Embryonic facial prominence (tissue), 1 donor: ENCODE results near the gene SLC51B.
"Not testable (repeated sequence)": the region's sequence is repeated elsewhere in the genome, so short reads cannot be mapped to it uniquely, and the experiment has no call there.

Experiments used
- DNase-seq: peaks from one replicate; pipeline ENCODE4 v3.0.0-alpha.2; 2016; ENCODE audit errors: extremely low spot score

Gene SLC51B

GRCh38 chr15:65041787-65042186, 3.4 kb upstream of the SLC51B start:
- no peak for DNase-seq

DNA sequence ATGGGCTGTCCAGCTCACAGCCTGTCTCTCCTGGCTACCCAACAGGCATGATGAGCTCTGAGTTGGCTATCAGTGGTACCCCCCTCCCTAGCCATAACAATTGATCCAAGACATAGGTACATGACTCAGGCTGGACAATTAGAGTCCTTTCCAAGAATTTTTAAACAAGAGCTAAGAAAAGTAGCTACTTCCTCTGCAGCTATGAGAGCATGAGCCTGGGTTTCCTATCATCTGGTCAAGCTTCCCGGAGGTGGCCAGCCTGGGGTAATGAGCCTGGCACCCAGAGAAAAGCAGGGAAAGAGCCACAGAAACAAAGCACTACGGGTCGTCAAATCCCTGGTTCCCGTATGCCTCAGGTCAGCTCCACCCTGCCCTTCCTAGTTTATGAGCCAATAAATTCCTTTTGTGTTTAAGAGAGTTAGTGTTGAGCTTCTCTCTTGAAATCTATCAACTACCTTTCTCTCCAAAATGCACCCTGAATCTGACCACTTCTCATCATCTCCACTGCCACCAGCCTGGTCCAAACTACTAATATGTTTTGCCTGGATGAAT, 2.3 kb upstream of the SLC51B start:
- DNase-seq: no peak

- DNase-seq: not testable (repeated sequence)
These were observed 969 bp upstream of the SLC51B start for GRCh38 chr15:65044218-65044617.

DNA sequence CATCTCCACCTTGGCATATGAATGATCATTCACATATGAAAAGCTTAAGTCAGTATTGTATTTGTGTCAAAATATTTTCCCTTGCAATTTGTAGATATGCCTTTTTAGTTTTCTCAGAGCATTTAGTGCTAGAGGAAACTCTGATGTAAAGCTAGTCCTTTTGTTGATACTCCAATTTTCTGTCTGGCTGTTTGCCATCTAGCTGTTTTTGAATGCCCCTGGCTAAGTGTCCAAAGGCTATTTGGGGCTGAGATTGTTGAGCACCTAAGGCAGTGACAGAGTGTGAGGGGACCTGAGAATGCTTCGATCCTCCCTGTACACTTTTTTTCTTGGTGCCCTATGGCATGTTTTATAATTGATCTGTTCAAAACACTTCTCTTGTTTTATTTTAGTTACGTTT, 3.1 kb downstream of the SLC51B start:
- DNase-seq: no peak

- DNase-seq: peak; percentile 68
These were observed 4.2 kb downstream of the SLC51B start for GRCh38 chr15:65049418-65049840.

DNA sequence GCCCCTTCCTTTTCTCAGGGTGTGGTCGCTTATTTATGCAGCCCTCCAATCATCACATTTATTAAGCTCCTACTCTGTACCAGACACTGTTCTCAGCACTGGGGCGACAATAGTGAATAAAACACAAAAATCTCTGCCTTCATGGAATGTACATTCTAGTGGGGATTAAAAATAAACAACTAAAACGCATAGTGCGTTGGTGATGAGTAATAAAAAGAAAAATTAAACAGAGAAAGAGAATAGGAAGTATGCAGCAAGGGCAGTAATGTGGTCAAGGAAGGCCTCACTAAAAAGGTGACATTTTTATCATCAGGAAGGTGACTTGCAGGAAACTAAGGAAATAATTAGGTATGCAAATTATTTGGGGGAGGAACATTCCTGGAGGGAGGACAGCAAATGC, 5.1 kb downstream of the SLC51B start:
- no peak for DNase-seq

DNA sequence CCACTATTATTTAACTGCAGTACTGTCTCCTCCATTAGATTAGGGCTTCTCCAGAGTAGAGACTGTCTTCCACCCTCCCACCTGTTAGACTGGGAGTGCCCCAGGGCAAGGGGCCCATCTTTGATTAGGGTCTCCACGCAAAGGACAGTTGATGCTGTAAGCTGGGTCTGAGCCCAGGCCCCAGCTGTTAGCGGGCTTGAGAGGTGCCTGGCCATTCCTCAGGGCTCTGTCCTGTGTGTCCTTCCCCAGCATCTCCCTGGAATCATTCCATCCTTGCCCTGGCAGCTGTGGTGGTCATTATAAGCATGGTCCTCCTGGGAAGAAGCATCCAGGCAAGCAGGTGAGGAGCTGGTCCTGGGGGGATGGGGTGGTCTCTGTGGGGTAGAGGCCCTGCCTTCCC, 6.1 kb downstream of the SLC51B start:
- DNase-seq: no peak

DNA sequence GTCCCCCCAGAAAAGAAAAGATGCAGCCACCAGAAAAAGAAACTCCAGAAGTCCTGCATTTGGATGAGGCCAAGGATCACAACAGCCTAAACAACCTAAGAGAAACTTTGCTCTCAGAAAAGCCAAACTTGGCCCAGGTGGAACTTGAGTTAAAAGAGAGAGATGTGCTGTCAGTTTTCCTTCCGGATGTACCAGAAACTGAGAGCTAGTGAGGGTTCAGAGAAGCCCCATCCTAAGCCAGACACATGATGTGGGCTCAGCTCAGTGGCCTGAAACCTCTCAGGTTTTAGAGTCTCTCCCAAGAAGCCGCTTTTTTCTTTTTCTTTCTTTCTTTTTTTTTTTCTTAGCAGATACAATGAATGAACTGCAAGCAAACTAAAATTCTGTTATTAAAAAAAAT, 7.8 kb downstream of the SLC51B start:
- DNase-seq: no peak

DNA sequence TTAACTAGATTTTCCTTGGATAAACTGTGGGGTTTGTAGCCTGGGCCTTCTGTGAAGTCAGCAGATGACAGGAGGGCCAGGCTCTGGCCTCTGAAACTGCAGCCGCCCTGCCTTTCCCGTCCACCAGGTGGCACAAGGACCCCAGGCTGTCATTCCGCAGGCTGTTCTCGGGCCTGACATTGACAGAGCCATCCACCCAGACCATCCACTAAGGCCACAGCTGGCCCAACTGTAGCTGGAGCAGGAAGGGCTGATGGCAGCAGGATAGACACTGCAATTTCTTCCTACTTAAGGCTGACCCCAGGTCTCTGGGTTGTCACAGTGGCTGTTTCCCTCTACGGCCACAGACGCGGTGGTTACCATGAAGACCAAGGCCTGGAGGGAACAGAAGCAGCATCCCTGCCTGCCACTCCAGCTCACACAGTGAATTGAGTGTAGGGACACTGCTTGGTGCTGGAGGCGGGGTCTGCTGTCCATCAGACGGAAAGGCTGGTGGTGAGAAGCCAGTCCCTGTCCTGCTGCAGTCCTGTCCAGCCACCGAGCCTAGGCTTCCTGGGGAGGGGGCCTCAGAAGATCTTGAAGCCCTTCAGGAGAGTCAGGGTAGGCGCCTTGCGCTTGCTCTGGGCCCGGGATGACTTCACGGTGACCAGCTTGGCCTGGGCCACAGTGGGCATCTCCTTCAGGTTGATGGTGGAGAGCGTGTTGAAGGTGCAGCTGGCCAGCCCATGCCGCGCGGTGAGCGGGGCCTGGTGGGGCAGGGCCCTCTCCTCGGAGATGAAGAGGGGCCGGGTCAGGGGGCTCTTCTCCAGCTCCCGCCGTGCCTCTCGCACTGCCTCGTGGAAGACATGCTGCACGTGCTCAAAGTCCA, 9.4 kb downstream of the SLC51B start:
- DNase-seq: no peak

GRCh38 chr15:65055201-65055870, 10.1 kb downstream of the SLC51B start:
- no peak for DNase-seq

DNA sequence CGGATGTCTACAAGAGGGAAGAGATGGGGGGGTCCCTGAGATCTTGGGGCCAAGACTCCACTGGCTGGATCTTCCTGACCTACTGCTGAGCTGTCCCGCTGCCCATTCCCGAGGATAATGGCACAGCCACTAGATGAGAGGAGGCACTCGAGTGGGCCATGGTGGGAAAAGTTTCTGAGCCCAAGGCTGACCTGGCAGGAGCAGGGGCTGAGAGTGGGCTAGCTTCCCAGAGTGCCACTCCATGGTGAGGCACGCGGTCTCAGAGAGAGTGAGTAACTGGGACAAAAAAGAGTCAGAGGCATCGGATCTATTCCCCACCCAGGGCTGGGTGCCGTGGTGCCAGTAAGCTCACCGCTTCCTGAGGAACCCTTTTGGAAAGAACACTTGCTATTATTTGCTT, 10.9 kb downstream of the SLC51B start:
- DNase-seq: no peak

DNA sequence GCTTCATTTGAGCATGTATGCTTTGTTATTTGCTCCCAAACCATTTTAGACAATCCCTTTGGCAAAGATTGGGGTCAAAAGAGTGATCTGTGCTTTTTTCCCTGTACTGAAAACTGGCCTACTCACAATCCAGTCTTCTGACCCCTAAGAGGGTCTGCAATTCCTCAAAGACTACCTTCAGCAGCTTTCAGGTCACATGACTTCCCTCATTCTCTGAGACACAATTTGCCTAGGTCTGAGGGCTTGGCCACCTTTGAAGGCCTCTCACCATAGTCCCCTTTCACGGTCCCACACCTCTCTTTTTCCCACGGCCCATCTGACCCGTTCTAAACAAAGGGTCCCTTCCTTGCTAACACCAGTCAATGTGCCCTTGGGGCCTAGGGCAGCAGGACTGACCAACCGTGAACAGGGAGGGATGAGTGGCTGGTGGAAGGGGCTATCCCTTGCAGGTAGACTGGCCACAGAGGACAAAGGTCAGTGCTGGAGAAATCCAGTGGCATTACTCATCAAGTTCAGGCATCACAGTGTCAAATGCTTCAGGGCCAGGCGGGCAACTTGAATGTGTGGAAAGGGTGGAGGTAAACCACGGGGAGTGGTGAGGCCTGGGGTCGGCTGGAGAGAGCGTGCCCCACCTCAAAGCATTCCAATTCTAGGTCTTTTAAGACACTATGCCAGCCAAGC, 11.8 kb downstream of the SLC51B start:
- no peak for DNase-seq

DNA sequence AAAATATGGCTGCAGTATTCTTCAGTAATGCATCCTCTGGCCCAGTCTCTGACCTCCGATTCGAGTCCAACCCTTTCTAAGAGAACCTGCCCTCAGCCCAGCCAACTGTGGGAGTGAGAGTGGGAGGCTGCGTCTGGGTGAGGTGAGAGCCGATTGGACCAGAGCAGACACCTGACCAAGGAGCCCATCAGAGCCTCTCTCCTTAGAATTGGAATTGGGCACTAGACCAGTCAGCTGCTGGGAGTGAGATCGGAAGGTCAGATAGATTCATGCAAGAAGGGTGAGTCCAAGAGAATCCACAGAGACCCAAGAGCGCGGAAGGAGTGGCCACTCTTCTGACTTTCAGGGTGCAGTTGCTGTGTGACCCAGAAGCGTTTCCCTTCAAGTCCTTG, 12.4 kb downstream of the SLC51B start:
- no peak for DNase-seq

DNA sequence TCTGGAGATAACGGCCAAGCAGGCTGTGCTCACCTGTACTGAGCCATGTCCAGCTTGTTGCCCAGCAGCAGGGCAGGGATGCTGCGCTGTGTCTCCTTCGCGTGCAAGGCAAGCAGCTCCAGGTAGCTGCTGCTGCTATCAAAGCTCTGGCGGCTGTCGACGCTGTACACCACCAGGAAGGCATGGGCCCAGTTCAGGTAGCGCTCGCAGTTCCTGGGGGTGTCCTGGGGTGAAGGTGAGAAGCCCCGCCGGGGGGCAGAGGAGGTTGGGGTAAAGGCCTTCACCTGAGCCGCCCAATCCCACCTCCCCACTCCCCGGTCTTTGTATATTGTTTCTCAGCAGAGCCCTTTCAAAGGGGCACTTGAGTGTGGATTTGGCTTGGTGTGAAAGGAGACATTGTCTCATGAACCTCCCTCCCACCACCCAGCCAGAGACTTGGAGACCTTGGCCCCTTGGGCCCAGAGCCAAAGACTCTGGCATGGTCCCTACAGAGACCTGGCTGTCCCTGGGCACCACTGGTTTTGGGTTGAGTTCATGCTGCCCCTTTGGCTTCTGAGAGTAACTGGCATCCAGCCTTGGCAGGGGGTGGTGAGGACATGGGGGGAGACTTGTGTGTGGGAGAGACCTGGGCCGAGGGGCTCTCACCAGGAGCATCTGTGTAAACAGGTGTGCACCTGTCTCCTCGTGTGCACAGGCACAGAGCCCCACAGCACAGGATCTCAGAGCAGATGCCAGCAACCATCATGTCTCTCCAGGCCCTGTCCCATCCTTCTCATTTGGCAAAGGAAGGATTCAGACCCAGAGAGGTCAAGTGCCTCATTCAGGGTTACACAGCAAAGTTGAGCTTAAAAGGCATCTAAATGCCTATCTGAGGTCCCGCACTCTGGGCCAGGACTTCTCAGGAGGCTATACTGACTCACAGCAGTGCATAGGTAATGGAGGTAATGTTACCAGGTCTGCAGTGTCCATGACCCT, 13.5 kb downstream of the SLC51B start:
- no peak for DNase-seq

DNA sequence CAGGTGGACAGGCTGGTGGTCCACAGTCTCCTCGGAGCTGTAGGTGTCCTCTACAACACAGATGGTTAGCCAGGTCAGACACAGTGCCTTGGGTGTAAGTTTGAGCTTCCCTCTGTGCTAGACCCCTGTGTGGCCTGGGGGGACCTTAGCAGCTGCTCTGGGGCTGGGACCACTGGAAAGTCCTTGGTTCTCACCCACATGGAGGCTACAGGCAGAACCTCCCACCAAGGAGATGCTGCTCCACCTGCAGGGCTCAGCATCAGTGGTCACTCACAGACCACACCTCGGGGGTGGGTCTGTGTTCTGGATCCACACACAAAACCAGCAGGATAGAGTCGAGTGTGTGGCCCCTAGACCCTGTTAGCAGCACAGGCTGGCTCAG, 14.2 kb downstream of the SLC51B start:
- DNase-seq: no peak

DNA sequence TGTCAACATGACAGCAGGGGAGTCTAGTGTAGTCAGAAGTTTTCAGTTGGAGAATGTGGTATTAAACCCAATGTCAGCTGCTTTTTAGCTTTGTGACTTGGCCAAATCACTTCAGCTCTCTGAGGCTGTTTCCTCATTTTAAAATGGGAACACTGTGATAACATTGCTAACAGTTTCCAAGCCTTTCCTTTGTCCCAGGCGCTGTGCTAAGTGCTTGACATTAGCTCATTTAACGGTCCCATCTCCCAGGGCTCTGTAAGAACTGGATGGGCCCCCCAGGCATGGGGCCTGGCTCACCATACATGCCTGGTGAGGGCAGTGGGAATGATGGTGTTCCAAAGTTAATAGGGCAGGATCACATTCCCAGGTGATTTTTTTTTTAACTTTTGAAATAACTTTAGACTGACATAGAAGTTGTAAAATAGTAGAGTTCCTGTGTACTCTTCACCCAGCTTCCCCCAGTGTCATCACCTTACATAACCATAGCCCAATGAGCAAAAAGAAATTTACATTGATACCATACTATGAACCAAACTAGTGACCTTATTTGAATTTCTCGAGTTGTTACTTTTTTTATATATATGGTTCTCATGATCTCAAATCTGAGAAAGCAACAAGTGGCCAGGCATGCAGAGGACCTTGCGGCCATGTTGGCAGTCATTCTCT, 14.9 kb downstream of the SLC51B start:
- no peak for DNase-seq

- DNase-seq: no peak
These were observed 15.6 kb downstream of the SLC51B start for GRCh38 chr15:65060641-65061397.

GRCh38 chr15:65062061-65062460, 16.9 kb downstream of the SLC51B start:
- DNase-seq: no peak

GRCh38 chr15:65062726-65063125, 17.5 kb downstream of the SLC51B start:
- DNase-seq: no peak
